Head of caudate nucleus (tissue), 42 donors: ENCODE measurements around the gene TRAF3.
A peak's percentile ranks its signal among the peaks of the same experiment; 100 is the strongest.

ENCODE experiments used
- DNase-seq, 42 donors: peaks; one replicate each; pipeline versions ENCODE4 v3.0.0 to v3.0.0-alpha.2; 2020 to 2021; ENCODE audit warnings: mixed read lengths in 7 of 42
- intact Hi-C: fragments of 100-400 bp; cut with DNase I; formaldehyde crosslinking; loops from one replicate; pipeline ENCODE4 v1.15.0; 2022

The TRAF3 gene

GRCh38 chr14:102909462-102909861 lies 132.2 kb downstream of the TRAF3 start:
- no peak for DNase-seq
- intact Hi-C loops: no loop called here

GRCh38 chr14:102909911-102910310 lies 132.7 kb downstream of the TRAF3 start:
- intact Hi-C loops: loop anchor here (10.0 kb wide), 1 partner anchor 215 kb away; no protein-coding TSS in a partner anchor
- DNase-seq: no peak

GRCh38 chr14:102910442-102910841 lies 133.2 kb downstream of the TRAF3 start:
- peak in 1 of 42 donors; percentile 14 for DNase-seq
- intact Hi-C loops: loop anchor here (10.0 kb wide), 1 partner anchor 216 kb away; no protein-coding TSS in a partner anchor

GRCh38 chr14:102911541-102911951 lies 134.3 kb downstream of the TRAF3 start:
- intact Hi-C loops: loop anchor here (10.0 kb wide), 1 partner anchor 217 kb away; no protein-coding TSS in a partner anchor
- DNase-seq: peak in 1 of 42 donors; percentile 10

- DNase-seq: peak in 1 of 42 donors; percentile 12
- intact Hi-C loops: loop anchor here (10.0 kb wide), 1 partner anchor 217 kb away; no protein-coding TSS in a partner anchor
These were observed 134.9 kb downstream of the TRAF3 start for GRCh38 chr14:102911991-102912761.

- no peak for DNase-seq
- intact Hi-C loops: loop anchor here (10.0 kb wide), 1 partner anchor 219 kb away; no protein-coding TSS in a partner anchor
These were observed 136.3 kb downstream of the TRAF3 start for GRCh38 chr14:102913341-102914211.

- intact Hi-C loops: loop anchor here (10.0 kb wide), 1 partner anchor 220 kb away; no protein-coding TSS in a partner anchor
- DNase-seq: no peak
These were observed 137.4 kb downstream of the TRAF3 start for GRCh38 chr14:102914474-102915291.

- DNase-seq: no peak
- intact Hi-C loops: loop anchor here (10.0 kb wide), 1 partner anchor 221 kb away; no protein-coding TSS in a partner anchor
These were observed 138.3 kb downstream of the TRAF3 start for GRCh38 chr14:102915292-102916110.

GRCh38 chr14:102916347-102917055 lies 139.3 kb downstream of the TRAF3 start:
- intact Hi-C loops: loop anchor here (10.0 kb wide), 1 partner anchor 222 kb away; no protein-coding TSS in a partner anchor
- no peak for DNase-seq

- intact Hi-C loops: loop anchor here (10.0 kb wide), 1 partner anchor 222 kb away; no protein-coding TSS in a partner anchor
- peak in 1 of 42 donors; percentile 9 for DNase-seq
These were observed 139.8 kb downstream of the TRAF3 start for GRCh38 chr14:102917056-102917385.

- DNase-seq: peak; percentile 34 to 84 (median 64)
- intact Hi-C loops: loop anchor here (10.0 kb wide), 1 partner anchor 223 kb away; no protein-coding TSS in a partner anchor
These were observed 140.4 kb downstream of the TRAF3 start for GRCh38 chr14:102917469-102918211.

- DNase-seq: no peak
- intact Hi-C loops: loop anchor here (10.0 kb wide), 1 partner anchor 224 kb away; no protein-coding TSS in a partner anchor
These were observed 141.2 kb downstream of the TRAF3 start for GRCh38 chr14:102918438-102918837.

GRCh38 chr14:102920273-102920997 lies 143.2 kb downstream of the TRAF3 start:
- intact Hi-C loops: no loop called here
- DNase-seq: no peak

- intact Hi-C loops: no loop called here
- no peak for DNase-seq
These were observed 143.7 kb downstream of the TRAF3 start for GRCh38 chr14:102920998-102921304.

GRCh38 chr14:102922490-102923200 lies 145.4 kb downstream of the TRAF3 start, which contains the start of gene AMN:
Gene AMN (plus strand): TSS chr14:102922663. CDS start chr14:102922689, 26 bp downstream.
- DNase-seq: no peak
- intact Hi-C loops: no loop called here
